Body of pancreas (tissue), 4 donors: ENCODE data around the gene RBMS3.

Experiments
- POLR2A ChIP-seq, 3 donors: fragments of 450-650 bp; IDR thresholded peaks; one replicate each; pipeline ENCODE4 v1.6.1; 2016; ENCODE audit warnings: antibody characterized with exemption in 3 of 3, mild to moderate bottlenecking in 2 of 3
- TF ChIP-seq, protein P1 (sequence below), 7 experiments: fragments of 450-650 bp in 4 of 7; fragments of 200-600 bp in 3 of 7; sonication (generic) in 3 of 7; IDR thresholded peaks; one replicate each; pipeline ENCODE4 v1.5.1; 2016 to 2019; ENCODE audit warnings: antibody characterized with exemption in 7 of 7

DNA sequence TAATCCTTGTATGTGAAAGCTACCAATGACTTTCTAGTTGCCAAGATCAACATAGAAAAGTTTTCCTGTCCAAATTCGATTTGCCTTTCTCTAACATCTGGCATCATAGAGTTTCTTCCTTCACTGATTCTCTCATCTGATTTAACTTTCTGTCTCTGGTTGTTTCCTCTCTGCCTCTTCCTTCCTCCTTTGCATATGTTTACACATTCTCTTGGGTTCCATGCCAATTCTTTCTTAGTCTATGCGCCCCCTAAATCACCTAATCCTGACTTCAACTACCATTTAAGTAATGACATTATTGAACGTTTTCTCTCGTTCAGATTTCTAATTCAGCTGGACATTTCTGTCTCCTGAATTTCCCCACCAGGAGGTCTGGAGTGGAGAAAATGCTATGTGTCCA lies 763.6 kb downstream of the RBMS3 start:
- no peak for TF ChIP-seq POLR2A (IDR thresholded peaks at IDR 0.05)
- TF ChIP-seq, protein P1, sequence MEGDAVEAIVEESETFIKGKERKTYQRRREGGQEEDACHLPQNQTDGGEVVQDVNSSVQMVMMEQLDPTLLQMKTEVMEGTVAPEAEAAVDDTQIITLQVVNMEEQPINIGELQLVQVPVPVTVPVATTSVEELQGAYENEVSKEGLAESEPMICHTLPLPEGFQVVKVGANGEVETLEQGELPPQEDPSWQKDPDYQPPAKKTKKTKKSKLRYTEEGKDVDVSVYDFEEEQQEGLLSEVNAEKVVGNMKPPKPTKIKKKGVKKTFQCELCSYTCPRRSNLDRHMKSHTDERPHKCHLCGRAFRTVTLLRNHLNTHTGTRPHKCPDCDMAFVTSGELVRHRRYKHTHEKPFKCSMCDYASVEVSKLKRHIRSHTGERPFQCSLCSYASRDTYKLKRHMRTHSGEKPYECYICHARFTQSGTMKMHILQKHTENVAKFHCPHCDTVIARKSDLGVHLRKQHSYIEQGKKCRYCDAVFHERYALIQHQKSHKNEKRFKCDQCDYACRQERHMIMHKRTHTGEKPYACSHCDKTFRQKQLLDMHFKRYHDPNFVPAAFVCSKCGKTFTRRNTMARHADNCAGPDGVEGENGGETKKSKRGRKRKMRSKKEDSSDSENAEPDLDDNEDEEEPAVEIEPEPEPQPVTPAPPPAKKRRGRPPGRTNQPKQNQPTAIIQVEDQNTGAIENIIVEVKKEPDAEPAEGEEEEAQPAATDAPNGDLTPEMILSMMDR (IDR thresholded peaks at IDR 0.05), result no peak
